ENCODE measurements around the gene AGK.
"Not testable (repeated sequence)": the region's sequence is repeated elsewhere in the genome, so short reads cannot be mapped to it uniquely, and the experiment has no call there.

Gene AGK

DNA sequence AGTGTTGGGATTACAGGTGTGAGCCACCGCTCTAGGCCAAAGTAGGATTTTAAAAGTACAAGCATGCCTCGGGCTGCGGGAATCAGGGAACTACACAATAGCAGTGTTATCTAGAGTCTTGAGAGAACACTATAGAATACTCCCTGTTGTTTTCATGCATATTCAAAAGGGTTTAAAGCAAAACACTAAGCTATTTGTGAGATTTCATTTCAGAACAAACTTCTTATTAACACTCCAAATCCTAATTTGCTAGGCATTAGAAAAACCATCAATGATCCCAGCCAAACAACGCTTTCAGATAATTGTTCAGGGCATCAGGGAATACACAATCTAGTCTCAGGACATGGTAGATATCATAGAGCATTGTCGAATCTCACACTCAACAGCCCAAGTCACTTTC, 136.8 kb downstream of the AGK start:
- DNase-seq = no peak

DNA sequence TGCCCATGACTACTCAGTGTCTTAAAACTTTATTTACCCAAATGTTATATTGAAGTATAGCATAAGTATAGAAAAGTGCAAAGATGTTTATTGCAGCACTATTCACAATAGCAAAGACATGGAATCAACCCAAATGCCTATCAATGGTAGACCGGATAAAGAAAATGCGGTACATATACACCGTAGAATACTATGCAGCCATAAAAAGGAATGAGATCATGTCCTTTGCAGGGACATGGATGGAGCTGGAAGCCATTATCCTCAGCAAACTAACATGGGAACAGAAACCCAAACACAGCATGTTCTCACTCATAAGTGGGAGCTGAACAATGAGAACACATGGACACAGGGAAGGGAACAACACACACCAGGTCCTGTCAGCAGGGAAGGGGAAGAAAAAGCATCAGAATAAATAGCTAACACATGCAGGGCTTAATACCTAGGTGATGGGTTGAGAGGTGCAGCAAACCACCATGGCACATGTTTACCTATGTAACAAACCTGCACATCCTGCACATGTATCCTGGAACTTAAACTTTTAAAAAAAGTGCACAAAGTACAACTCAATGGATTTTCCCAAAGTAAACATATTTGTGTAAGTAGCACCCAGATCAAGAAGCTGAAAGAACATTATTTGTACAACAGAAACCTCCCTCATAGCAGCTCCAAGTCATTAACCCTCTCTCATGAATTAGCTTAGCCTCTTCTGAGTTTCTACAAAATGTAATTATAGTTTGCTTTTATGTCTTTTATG, 138.0 kb downstream of the AGK start:
- not testable (repeated sequence) for DNase-seq

DNA sequence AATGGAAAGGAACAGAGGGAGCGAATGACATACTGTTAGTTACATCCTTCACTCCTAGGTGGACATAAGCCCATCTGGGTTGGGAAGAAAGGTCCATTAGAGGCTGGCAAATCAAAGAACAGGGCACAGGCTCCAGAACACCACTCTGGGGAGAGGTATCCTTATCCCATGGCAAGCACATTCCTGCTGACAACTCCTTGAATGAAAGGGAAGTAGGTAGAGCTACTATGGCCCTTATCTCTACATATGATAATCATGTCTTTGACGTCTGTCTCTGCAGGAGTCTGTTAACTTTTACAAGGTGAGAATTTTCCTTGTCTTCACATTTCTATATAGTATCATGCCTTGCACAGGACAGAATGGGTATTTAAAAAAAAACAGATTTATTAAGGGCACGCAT, 140.3 kb downstream of the AGK start:
- no peak for DNase-seq

DNA sequence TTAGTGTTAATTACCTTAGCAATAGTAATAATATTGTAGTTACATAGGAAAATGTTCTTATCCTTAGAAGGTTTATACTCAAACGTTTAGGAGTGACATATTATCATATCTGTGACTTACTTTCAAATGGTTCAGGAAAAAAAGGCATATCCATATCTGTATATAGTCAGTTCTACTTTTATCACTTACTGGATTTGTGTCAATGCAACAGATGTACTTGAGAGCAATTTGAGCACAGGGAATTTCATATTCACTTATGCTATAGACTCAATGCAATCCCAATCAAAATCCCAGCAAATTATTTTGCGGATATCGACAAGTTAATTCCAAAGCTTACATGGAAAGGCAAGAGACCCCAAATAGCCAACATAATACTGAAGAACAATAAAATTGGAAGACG, 140.8 kb downstream of the AGK start:
- DNase-seq = no peak

DNA sequence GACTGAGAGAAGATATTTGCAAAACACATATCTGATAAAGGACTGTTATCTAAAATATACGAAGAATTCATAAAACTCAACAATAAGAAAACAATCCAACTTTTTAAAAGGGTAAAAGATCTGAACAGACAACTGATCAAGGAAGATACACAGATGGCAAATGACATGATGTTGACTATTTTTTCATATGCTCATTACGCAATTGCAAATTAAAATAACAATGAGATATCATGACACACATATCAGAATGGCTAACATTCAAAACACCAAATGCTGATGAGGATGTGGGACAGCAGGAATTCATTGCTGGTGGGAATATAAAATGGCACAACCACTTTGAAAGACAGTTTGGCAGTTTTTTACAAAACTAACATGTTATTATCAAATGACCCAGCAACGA, 141.9 kb downstream of the AGK start:
- DNase-seq = no peak

DNA sequence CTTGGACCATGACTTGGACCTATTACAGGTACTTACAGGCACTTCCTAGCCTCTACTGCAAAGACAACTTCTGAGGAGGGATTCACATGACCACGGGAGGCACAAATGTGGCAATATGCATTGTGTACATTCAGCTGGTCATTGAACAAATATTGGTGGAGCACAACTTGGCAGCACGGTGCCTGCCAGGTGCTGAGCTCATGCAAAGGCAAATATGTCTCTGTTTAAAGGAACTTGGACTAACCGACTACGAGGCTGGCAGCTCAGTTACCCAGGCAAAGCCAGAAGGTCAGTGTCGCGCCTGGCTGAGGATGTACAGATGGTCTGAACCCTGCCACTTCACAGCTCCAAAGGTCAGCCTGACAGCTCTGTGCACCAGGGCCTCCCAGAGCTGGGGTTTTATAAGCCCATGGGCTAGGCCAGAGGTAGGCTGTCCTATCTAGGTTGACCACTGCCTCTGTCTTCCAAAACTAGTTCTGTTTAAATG, 144.6 kb downstream of the AGK start:
- peak in 2 of 3 experiments; percentile 35 to 70 for DNase-seq

DNA sequence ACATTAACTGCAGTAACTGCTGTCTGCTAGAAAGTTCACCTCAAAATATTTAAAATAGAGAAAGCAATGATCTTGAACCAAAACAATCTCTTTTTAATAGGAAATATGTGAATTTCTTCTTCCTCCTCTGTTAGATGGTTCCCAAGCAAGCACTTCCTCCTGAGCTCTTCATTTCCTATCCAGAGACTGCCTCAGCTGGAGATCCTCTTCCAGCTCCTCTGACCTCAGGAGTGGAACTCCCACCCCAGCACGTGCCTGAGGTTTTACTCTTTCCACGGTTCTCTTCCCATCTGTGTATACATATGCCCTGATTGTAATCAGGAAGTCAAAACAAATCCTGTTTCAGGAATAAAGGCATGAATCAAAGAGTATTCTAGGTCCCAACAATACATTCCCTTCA, 145.1 kb downstream of the AGK start:
- DNase-seq = no peak

DNA sequence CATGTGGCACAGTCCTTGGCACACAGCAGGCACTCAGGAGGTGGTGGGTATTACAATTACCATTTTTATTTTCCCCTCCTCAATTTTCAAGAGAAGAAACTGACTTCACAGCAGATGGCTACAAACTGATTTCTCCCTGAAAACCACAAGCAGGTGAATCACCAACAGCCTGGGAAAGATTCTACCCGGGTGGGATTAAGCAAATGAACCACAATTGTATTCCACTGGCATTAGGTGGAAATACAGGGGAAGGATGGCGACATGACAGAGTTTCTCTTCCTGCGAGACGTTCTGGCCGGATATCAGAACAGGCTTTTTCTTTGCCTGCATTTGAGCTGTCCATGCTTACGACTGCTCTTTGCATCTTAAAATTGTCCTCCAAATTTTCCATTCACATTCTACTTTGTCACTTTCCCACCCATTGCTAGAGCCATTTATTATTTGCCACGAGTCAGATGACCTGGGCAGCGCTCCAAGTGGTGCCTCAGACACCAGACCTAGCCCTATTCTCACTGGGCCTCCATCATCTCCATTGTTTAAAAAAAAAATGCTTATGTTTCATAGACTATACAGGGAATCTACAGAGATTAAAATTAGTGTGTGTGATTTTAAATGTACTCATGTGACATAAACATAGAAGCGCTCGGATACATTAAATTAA, 146.1 kb downstream of the AGK start:
- no peak for DNase-seq

DNA sequence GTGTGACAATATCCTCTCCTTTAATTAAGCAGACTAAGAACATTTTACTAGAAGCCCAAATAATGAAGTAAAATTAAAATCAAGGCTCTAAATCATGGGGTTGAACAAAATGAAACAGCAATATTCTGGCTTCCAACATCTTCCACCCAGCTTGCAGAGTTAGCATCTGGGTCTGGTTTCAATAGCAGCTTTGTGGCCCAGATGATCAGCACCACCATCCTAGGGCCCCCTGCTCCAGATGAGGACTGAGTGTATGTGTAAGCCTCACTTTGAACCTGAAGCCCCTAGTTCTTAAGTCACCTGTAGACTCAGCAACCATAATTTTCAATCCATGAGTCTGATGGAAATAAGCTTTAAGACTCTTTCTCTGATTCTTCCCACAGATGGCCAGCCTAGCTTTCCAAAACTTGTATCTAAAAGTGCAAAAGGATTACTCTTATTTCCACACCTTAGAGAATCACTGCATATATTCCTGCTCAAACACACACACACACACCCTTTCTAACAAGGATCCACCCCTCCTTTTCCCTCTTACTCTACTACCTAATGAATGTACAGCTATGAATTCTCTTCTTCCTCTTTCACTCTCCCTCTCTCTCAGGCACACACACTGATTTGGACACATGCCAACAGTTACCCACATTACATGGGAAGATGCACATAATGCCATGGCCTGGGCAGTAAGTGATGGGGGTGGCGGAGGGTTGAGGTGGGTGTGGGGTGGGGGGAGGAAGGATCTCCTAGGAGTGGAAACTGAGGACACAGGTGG, 147.2 kb downstream of the AGK start:
- peak in 1 of 3 experiments; percentile 44 for DNase-seq

DNA sequence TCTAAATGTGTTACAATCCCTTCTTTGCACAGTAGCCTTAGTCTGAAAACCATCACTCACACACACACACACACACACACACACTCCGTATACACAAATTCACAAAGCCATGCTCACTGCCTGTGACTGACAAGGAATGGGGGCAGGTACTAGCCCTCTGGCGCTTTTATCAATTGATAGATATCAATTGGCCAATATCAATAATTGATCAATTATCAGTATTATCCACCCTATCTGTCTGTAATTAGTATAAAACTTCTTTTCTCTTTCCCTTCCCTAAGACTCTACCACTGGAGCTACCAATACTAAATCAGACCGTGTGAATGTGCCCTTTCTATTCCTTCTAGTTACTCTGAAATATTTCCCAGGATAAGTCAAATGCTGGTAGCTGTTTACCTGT, 148.7 kb downstream of the AGK start:
- DNase-seq = peak in 1 of 3 experiments; percentile 36

DNA sequence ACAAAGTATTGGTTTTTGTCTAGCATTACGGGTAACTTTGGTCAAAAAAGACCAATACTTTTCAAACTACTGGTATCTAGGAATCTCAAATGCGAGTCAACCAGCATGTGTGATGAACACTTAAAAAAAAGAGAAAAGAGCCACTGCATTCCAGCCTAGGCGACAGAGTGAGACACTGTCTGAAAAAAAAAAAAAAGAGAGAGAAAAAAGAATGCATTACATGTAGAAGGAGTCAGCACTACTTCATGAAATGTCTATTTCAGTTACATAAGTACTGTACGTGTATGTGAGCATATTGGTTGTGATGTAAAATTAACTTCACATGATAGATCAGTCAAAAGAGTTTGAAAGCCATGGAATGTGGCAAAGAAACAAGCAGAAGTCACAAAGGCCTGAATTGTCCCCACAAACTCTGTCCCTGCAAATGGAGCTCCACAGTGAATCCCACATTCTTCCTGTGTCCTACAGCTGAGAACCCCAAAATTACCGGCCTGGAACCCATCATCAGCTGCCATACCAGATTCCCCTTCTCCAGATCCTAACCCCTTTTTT, 149.2 kb downstream of the AGK start:
- no peak for DNase-seq

DNA sequence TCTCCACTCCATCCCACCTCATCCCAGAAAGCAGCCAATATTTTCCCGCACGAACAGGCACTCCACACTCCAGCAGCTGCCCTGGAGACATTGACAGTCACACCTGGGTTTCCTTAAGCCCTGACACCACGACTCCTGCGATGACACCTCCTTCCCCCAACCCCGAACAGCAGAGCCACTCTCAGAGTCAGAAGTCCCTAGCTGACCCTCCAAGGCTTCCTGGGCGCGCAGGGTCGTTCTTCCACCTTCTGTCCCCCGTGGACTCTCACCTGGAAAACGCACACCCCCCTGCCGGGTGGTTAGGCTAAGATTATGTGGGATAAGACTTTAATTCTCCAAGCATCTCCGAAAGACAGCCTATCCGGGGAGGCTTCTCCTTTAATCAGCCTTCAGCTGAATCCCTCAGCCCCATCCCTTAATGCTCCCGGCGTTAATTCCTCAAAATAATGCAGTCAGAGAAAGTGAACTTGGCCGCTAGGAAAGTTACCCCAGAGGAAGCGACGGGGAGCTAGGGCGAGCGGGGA, 149.7 kb downstream of the AGK start:
- peak in 2 of 3 experiments; percentile 43 to 74 for DNase-seq

DNA sequence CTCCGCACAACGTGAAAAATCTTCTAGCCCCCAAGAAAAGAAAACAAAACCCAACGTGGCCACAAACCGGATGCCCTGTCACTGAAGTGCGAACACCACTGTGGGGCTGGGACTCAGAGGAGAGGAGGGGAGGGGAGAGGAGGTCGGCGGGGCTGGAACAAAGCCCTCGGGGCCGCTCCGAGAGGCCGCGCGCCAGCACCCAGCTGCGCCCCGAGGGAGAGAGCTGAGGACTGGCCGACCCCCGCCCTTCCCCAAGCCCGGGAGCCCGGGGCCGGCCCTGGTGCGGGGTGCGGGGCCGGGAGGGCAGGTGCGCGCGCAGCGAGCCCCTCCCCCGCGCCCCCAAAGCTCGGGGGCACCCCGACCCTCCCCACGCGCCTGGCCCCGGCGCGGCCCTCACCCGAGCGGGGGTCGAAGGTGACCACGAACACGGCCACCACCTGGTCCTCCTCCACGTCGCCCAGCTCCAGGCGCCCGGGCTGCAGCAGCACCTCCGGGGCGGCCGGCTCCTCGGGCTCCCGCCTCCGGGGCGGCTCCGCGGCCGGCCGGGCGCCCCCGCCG, 150.4 kb downstream of the AGK start:
- DNase-seq = peak; percentile 36 to 86 (median 81)

DNA sequence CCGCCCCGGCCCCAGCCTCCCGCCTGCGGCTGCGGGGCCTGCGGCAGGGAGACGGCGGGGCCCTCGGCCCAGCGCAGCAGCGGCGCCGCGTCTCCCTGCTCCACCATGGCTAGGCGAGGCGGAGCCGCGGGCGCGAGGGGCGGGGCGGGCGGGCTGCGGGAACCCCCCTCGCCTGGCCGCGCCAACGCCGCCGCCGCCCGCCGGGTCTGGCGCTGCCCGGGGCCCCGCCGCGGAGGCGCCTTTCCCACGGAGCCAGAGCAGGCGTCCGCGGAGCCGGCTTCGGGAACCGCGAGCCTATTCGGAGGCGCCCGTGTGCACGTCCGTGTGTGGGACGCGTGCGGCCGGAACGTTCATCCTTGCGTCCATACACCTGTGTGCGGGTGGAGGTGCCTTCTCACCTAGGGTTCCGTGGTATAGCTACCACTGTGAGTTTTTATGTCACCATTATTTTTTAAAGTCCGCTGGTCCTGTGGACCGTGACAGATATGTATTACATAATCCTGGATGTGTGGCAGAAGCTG, 150.9 kb downstream of the AGK start, which contains the start of gene DENND11:
TSS of gene DENND11 (minus strand) at position 120 of the 521 bp plus-strand sequence. CDS start at position 107, 13 bp downstream.
- peak; percentile 76 to 85 (median 82) for DNase-seq

DNA sequence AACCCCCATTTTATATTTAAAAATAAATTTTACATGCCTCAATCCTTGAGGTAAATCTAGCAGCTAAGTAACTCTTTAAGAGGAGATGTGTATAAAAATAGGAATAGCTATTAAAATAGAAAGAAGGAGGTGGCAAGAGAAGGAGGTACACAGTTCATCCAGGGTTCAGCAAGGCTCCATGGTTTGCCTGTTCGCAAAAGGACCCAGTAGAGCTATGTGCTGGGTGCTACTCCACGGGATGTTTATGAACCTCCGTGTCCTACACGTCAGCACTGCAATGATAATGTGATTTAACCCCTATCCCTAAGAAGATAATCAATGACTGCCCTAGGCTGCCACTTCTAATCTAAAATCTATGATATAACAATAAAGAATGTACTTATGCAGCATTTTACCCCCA, 151.7 kb downstream of the AGK start:
- DNase-seq = peak in 1 of 3 experiments; percentile 46

DNA sequence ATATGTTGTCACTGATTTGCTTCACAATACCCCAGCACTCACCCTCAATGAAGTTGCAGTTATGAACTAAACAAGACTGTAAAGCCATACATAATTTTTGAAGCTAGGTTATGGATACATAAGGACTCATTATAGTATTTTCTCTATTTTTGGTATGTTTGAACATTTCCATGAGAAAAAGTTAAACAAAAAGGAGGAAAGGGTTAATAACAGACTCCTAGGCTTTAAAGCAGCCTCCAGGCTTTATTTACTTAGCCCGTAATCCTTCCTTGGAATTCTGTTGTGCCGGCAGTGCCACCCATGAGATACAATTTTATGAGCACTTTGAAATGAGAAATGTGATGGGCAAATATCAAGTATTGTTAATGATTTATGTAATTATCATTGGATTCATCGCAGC, 152.9 kb downstream of the AGK start:
- peak in 1 of 3 experiments; percentile 60 for DNase-seq

DNA sequence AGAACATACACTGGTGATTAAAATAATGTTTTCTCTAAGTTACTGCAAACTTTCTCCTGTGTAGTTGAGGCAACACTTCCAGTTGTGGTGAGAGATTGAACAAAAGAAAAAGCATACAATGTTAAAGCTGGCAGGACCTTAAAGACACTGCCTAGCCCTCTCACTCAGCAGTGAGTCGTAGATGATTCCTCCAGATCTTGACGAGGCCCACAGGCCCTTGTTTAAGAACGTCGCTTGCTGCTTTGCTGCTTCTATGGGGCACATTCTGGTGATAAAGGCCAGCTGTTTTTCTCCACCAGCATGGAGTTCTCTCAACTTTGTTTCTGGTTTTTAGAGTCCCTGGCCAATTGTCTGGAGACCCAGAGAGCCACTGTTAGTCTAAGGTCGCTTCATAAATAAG, 153.5 kb downstream of the AGK start:
- DNase-seq = peak in 1 of 3 experiments; percentile 32

Measured in NCI-H1417 (cell line).